K562 (cell line): ENCODE results near the gene SOX8. TPM values are rescaled to one million over a fixed set of nuclear protein-coding genes. Genes with fewer than 3 reads are reported as not detected.

Experiments used
- ATAC-seq: fragments of 200-7000 bp; cut with Tn5 transposase; 3 replicates; pipeline ENCODE4 v1.9.1; 2020; ENCODE audit warnings: moderate library complexity
- BruUV-seq: library from RNA; stranded (reverse); fragments of 400-500 nt; replicated peaks from 2 replicates; lab custom pipeline; 2021; lab: Mats Ljungman, UMichigan
- CTCF ChIA-PET: fragments of 300-600 bp; formaldehyde crosslinking; extraction: SDS; loops from one replicate; lab custom pipeline; 2021; ENCODE audit warnings: low intra/inter-chr PET ratio; lab: Yijun Ruan, JAX
- POLR2A ChIA-PET: fragments of 300-600, 350-650 bp; sonication (Branson Sonifier 250); formaldehyde crosslinking; extraction: SDS; loops from one replicate; lab custom pipeline; 2021; ENCODE audit warnings: antibody characterized with exemption, inconsistent platforms; lab: Yijun Ruan, JAX
- DNase-seq, 4 experiments: peaks; one replicate each; pipeline versions ENCODE4 v3.0.0 to v3.0.0-alpha.2; 2011 to 2018; ENCODE audit warnings: low spot score in 3 of 4, mixed read lengths in 3 of 4; ENCODE audit errors: extremely low read depth in 1 of 4
- FAIRE-seq: peaks from 2 replicates; lab custom pipeline; 2011; peaks lifted over from hg19 to GRCh38; lab: Jason Lieb, UNC
- H2AFZ ChIP-seq: 2 replicates; pipeline ENCODE4 v1.6.0; 2011; ENCODE audit warnings: low read depth, low read length, control low read depth, inconsistent platforms
- H3K27ac ChIP-seq: fragments of 200-600 bp; 3 replicates; pipeline ENCODE4 v1.8.0; 2011; ENCODE audit warnings: low read depth, mild to moderate bottlenecking, control low read depth, inconsistent platforms, low read length, moderate library complexity, mixed read lengths; ENCODE audit errors: extremely low read depth
- H3K27me3 ChIP-seq, 2 experiments: fragments of 300-600 bp in 1 of 2; 2 replicates in 1 of 2; 3 replicates in 1 of 2; pipeline versions ENCODE4 v1.6.0 to v1.8.0; 2011; ENCODE audit warnings: inconsistent platforms in 2 of 2, low read length in 2 of 2, mild to moderate bottlenecking in 1 of 2, mixed read lengths in 1 of 2, moderate library complexity in 1 of 2; ENCODE audit not compliant: control insufficient read depth in 2 of 2, insufficient read depth in 2 of 2
- H3K36me3 ChIP-seq: fragments of 300-600 bp; 3 replicates; pipeline ENCODE4 v1.8.0; 2011; ENCODE audit warnings: mild to moderate bottlenecking, low read length, inconsistent platforms; ENCODE audit not compliant: control insufficient read depth, insufficient read depth
- H3K4me1 ChIP-seq, 2 experiments: fragments of 200-600 bp in 1 of 2; replicated peaks in 1 of 2; 2 replicates in 1 of 2; 3 replicates in 1 of 2; pipeline versions ENCODE4 v1.5.1 to v1.8.0; 2011; ENCODE audit warnings: inconsistent platforms in 2 of 2, low read length in 2 of 2, mild to moderate bottlenecking in 1 of 2, mixed read lengths in 1 of 2, moderate library complexity in 1 of 2; ENCODE audit not compliant: control insufficient read depth in 2 of 2, insufficient read depth in 2 of 2
- H3K4me2 ChIP-seq: 2 replicates; pipeline ENCODE4 v1.6.1; 2011; ENCODE audit warnings: low read length, control low read depth, inconsistent platforms, mixed read lengths; ENCODE audit not compliant: insufficient read depth
- H3K4me3 ChIP-seq: fragments of 200-600 bp; sonication (generic), shearing (Covaris generic); 2 replicates; pipeline ENCODE4 v1.5.1; 2016; ENCODE audit warnings: control low read depth, inconsistent platforms
- H3K79me2 ChIP-seq: fragments of 200-600 bp; 3 replicates; pipeline ENCODE4 v1.8.0; 2011; ENCODE audit warnings: low read length, inconsistent platforms; ENCODE audit not compliant: control insufficient read depth, insufficient read depth
- H3K9ac ChIP-seq, 2 experiments: 2 replicates each; pipeline versions ENCODE4 v1.6.0 to v1.6.1; 2011; ENCODE audit warnings: low read depth in 2 of 2, low read length in 2 of 2, control low read depth in 1 of 2, inconsistent platforms in 1 of 2, mild to moderate bottlenecking in 1 of 2, mixed read lengths in 1 of 2; ENCODE audit not compliant: insufficient read depth in 1 of 2
- H3K9me1 ChIP-seq: one replicate; pipeline ENCODE4 v1.6.0; 2011; ENCODE audit warnings: inconsistent platforms, mild to moderate bottlenecking, low read length, moderate library complexity; ENCODE audit not compliant: control insufficient read depth, insufficient read depth
- H3K9me3 ChIP-seq: replicated peaks from 2 replicates; pipeline ENCODE4 v1.5.1; 2011; ENCODE audit warnings: low read depth, low read length, inconsistent platforms; ENCODE audit not compliant: control insufficient read depth, insufficient read depth
- H4K20me1 ChIP-seq: replicated peaks from 2 replicates; pipeline ENCODE4 v1.6.1; 2011; ENCODE audit warnings: low read length, inconsistent platforms, mixed read lengths; ENCODE audit not compliant: control insufficient read depth, insufficient read depth
- CEBPZ ChIP-seq: fragments of 150-350 bp; IDR thresholded peaks from 2 replicates; pipeline ENCODE4 v1.6.1; 2014; ENCODE audit warnings: low read depth, mild to moderate bottlenecking, low read length, borderline replicate concordance
- E2F1 ChIP-seq: sonication (generic); formaldehyde crosslinking; IDR thresholded peaks from 2 replicates; pipeline ENCODE4 v1.8.1; 2023; ENCODE audit warnings: mild to moderate bottlenecking, missing genetic modification reagents, moderate library complexity
- RB1 ChIP-seq: fragments of 450-650 bp; IDR thresholded peaks from 2 replicates; pipeline ENCODE4 v1.6.1; 2017; ENCODE audit warnings: low read depth, mild to moderate bottlenecking
- REST ChIP-seq, 2 experiments: fragments of 450-650 bp; formaldehyde crosslinking in 1 of 2; IDR thresholded peaks; 2 replicates each; pipeline versions ENCODE4 v1.4.0 to v1.6.1; 2014 to 2020; ENCODE audit warnings: mild to moderate bottlenecking in 2 of 2, borderline replicate concordance in 1 of 2, low read depth in 1 of 2
- YY1 ChIP-seq, 3 experiments: IDR thresholded peaks; 2 replicates each; pipeline ENCODE4 v1.6.1; 2011; ENCODE audit warnings: low read length in 2 of 3, mild to moderate bottlenecking in 2 of 3, moderate library complexity in 2 of 3, borderline replicate concordance in 1 of 3, control low read depth in 1 of 3, low read depth in 1 of 3; ENCODE audit not compliant: insufficient read depth in 3 of 3, insufficient replicate concordance in 2 of 3, control insufficient read depth in 1 of 3, insufficient read length in 1 of 3; ENCODE audit errors: extremely low read depth in 1 of 3
- ZKSCAN3 ChIP-seq: fragments of 250-450 bp; sonication (Bioruptor Pico); IDR thresholded peaks from 2 replicates; pipeline ENCODE4 v1.4.0; 2020
- ZNF24 ChIP-seq: fragments of 450-650 bp; IDR thresholded peaks from 2 replicates; pipeline ENCODE4 v1.6.1; 2016
- ZNF778 ChIP-seq: fragments of 450-650 bp; formaldehyde crosslinking; IDR thresholded peaks from 2 replicates; pipeline ENCODE4 v1.4.0; 2020; ENCODE audit warnings: mild to moderate bottlenecking, moderate library complexity
- ZNF785 ChIP-seq: fragments of 250-450 bp; sonication (Bioruptor Pico); IDR thresholded peaks from 2 replicates; pipeline ENCODE4 v1.4.0; 2020; ENCODE audit warnings: mild to moderate bottlenecking
- WGBS: fragments of 100-300 bp; shearing (Covaris generic); methylation state at CpG from one replicate; pipeline ENCODE4 v1.1.6; 2016; ENCODE audit warnings: low coverage, mixed read lengths; ENCODE audit not compliant: insufficient coverage; ENCODE audit errors: missing lambda C conversion rate; 5-methylcytosine and 5-hydroxymethylcytosine counted together
- in situ Hi-C: fragments of 300-500 bp; cut with MboI; formaldehyde crosslinking; loops from 4 replicates; pipeline ENCODE4 v1.15.0; 2018; ENCODE audit warnings: inconsistent platforms, mixed read lengths
- intact Hi-C: fragments of 100-400 bp; cut with micrococcal nuclease; formaldehyde crosslinking; loops from 2 replicates; pipeline ENCODE4 v1.14.2; 2022
- polyA plus RNA-seq, 8 experiments: library from polyadenylated mRNA; depleted of rRNA in 4 of 8; stranded (reverse) in 5 of 8; unstranded in 3 of 8; fragments of >200 nt; fragmentation: Nextera tagmentation in 2 of 8; fragmentation: Illumina TruSeq in 1 of 8; extraction: Ambion mirVana in 2 of 8; extraction: Trizol in 1 of 8; gene quantifications; 2 replicates each; pipeline versions ENCODE4 v1.2.1 to v1.2.3, GENCODE V29; 2011 to 2014; ENCODE audit warnings: inconsistent platforms in 1 of 8, missing spikeins in 1 of 8
- total RNA-seq, 7 experiments: library from RNA; depleted of rRNA in 6 of 7; stranded (reverse); fragments of >200 nt in 6 of 7; fragmentation: Illumina TruSeq in 2 of 7; extraction: Trizol in 2 of 7; gene quantifications; 2 replicates each; pipeline versions ENCODE4 v1.2.1 to v1.2.3, GENCODE V29; 2011 to 2021; ENCODE audit warnings: low replicate concordance in 1 of 7

Gene SOX8
- total and polyA plus RNA-seq, 9 of the 15 experiments (the other 6 are each of a cell fraction or from before 2014, with no cell fraction given): 0.07 to 0.15 (median 0.15) TPM; not detected in 6

- Histone ChIP-seq H3K36me3 (no peaks in the 10 kb centered on the region; the same call in 2 of the 3 replicates), H2AFZ (no peak overlapping the region), H3K27ac (no peak overlapping the region), H3K4me2 (no peak overlapping the region), H3K9me3 (no peaks in the 10 kb centered on the region), H3K79me2 (0 out of 3 replicates have a peak, but pooled peaks cover 8% of the 10 kb centered on the region), H4K20me1 (peaks cover 5% of the 10 kb centered on the region; the same call in 1 of the 2 replicates), H3K9ac (no peak overlapping the region), H3K9me1 (no peaks in the 10 kb centered on the region), H3K27me3 (peaks cover 4 to 11% of the 10 kb centered on the region in 2 experiments; a peak in 4 of 5 replicates), H3K4me3 (no peak overlapping the region), H3K4me1 (peaks cover 4 to 46% of the 10 kb centered on the region in 2 experiments; a peak in 3 of 5 replicates)
- no TSS peak for BruUV-seq
- intact Hi-C loops (no loop called here), in situ Hi-C loops (no loop called here)
- ChIA-PET POLR2A (no interaction called here), CTCF (no interaction called here)
- no peak for DNase-seq
- 71% methylated on average over 7 of the region's 10 CpGs for WGBS
- FAIRE-seq: no peak
- no peak for ATAC-seq
- no peak for TF ChIP-seq ZNF785 (CRISPR knock-in tag)
- TF ChIP-seq ZNF24: no peak
- no peak for TF ChIP-seq ZKSCAN3 (CRISPR knock-in tag)
- no peak for TF ChIP-seq RB1
- TF ChIP-seq YY1 (IDR thresholded peaks at IDR 0.05; ENCODE audit: borderline replicate concordance in 1 of 3, control insufficient read depth in 1 of 3, extremely low read depth in 1 of 3, insufficient read depth in 3 of 3, insufficient read length in 1 of 3, insufficient replicate concordance in 2 of 3, low read depth in 1 of 3, low read length in 2 of 3): no peak
- no peak for TF ChIP-seq E2F1 (CRISPR knock-in tag)
- no peak for TF ChIP-seq REST (IDR thresholded peaks at IDR 0.05; ENCODE audit: borderline replicate concordance)
- no peak for TF ChIP-seq REST (CRISPR knock-in tag; IDR thresholded peaks at IDR 0.05; ENCODE audit: low read depth)
- TF ChIP-seq CEBPZ: no peak
- no peak for TF ChIP-seq ZNF778 (CRISPR knock-in tag)
Measured at GRCh38 chr16:966505-966904, 15.1 kb upstream of the SOX8 start.
